ENCODE data around the gene B4GALNT3. TPM values are rescaled to one million over a fixed set of nuclear protein-coding genes. Genes with fewer than 3 reads are reported as not detected.

Gene B4GALNT3
- total and polyA plus RNA-seq, 2 of the 13 experiments (the other 11 are each of a cell fraction or from before 2014, with no cell fraction given) = 3.2 to 4.4 TPM

GRCh38 chr12:530821-531220, 71.1 kb downstream of the B4GALNT3 start (continued):
- TF ChIP-seq TRAFD1 (CRISPR knock-in tag; IDR thresholded peaks at IDR 0.05; ENCODE audit: borderline replicate concordance) (no peak), ZNF776 (CRISPR knock-in tag; IDR thresholded peaks at IDR 0.05) (no peak), EZH2 (conservative IDR thresholded peaks at IDR 0.05; ENCODE audit: low read depth, low read length) (no peak), AHR (CRISPR knock-in tag; IDR thresholded peaks at IDR 0.05) (no peak), MXD4 (CRISPR knock-in tag; IDR thresholded peaks at IDR 0.05) (no peak), U2AF1 (optimal IDR thresholded peaks at IDR 0.05; ENCODE audit: low read depth, low read length) (no peak), RAD51 (IDR thresholded peaks at IDR 0.05; ENCODE audit: borderline replicate concordance) (no peak)
- TF ChIP-seq, protein P1, sequence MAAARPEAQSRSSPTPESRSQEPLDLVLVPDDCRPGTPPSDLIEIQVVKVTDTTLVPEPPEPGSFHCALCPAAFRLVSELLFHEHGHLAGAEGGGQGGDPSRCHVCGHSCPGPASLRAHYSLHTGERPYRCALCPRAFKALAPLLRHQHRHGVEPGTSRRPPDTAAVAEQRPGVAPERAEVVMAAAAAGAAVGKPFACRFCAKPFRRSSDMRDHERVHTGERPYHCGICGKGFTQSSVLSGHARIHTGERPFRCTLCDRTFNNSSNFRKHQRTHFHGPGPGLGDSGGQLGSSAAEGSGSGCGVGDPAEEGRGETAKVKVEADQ (CRISPR knock-in tag; IDR thresholded peaks at IDR 0.05; ENCODE audit: borderline replicate concordance) = no peak

- Histone ChIP-seq H3K79me2 (ENCODE audit: insufficient read depth, low read length) (no peaks in the 10 kb centered on the region), H4K20me1 (ENCODE audit: insufficient read depth, low read length) (no peaks in the 10 kb centered on the region), H2AFZ (ENCODE audit: low read length) (no peak overlapping the region), H3K9me3 (ENCODE audit: low read length) (peaks cover 17% of the 10 kb centered on the region; the same call in 1 of the 2 replicates), H3K4me1 (ENCODE audit: insufficient read depth, low read length) (no peaks in the 10 kb centered on the region), H3K9ac (ENCODE audit: insufficient read depth, low read depth, low read length) (no peak overlapping the region), H3K36me3 (replicated peaks in 1 of 2; ENCODE audit: control insufficient read depth in 1 of 2, insufficient read depth in 2 of 2, low read length in 2 of 2) (no peaks in the 10 kb centered on the region), H3K4me3 (replicated peaks in 1 of 3; ENCODE audit: insufficient read depth in 1 of 3, low read depth in 2 of 3, low read length in 3 of 3) (no peak overlapping the region), H3K27ac (ENCODE audit: extremely low read length, insufficient read depth, low read length) (no peak overlapping the region), H3K27me3 (ENCODE audit: control insufficient read depth in 1 of 2, insufficient read depth in 2 of 2, low read length in 2 of 2) (no peaks in the 10 kb centered on the region), H3K4me2 (ENCODE audit: low read depth, low read length) (no peak overlapping the region)
- FAIRE-seq (no peak), ATAC-seq (no peak), DNase-seq (ENCODE audit: low spot score) (no peak)
- TF ChIP-seq ZNF556 (CRISPR knock-in tag; IDR thresholded peaks at IDR 0.05; ENCODE audit: borderline replicate concordance) (no peak), ZNF354B (CRISPR knock-in tag; IDR thresholded peaks at IDR 0.05) (no peak), ZNF572 (CRISPR knock-in tag; IDR thresholded peaks at IDR 0.05) (no peak), ZNF558 (CRISPR knock-in tag; IDR thresholded peaks at IDR 0.05; ENCODE audit: borderline replicate concordance) (no peak), SMC3 (IDR thresholded peaks at IDR 0.05; ENCODE audit: low read length) (no peak), ZBTB8A (CRISPR knock-in tag; IDR thresholded peaks at IDR 0.05; ENCODE audit: borderline replicate concordance, low read depth) (no peak), FOXO1 (CRISPR knock-in tag; IDR thresholded peaks at IDR 0.05) (no peak)
- TF ChIP-seq, protein P2, sequence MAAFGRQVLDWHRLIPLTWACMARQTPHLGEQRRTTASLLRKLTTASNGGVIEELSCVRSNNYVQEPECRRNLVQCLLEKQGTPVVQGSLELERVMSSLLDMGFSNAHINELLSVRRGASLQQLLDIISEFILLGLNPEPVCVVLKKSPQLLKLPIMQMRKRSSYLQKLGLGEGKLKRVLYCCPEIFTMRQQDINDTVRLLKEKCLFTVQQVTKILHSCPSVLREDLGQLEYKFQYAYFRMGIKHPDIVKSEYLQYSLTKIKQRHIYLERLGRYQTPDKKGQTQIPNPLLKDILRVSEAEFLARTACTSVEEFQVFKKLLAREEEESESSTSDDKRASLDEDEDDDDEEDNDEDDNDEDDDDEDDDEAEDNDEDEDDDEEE (CRISPR knock-in tag; IDR thresholded peaks at IDR 0.05) = no peak
- ChIA-PET CTCF (ENCODE audit: low intra/inter-chr PET ratio, low total read pairs) (no interaction called here), POLR2A (no interaction called here)
- intact Hi-C loops (cut with micrococcal nuclease; ENCODE audit: unreplicated experiment) = no loop called here
- in situ Hi-C loops (cut with HindIII; ENCODE audit: extremely low pct_ligation_motif_present, low pct_unique_long_range_greater_than_20kb) = no loop called here
- WGBS (ENCODE audit: low lambda C conversion rate) = 19% methylated on average over 3 of the region's 3 CpGs
- BruUV-seq (replicated peaks) = no TSS peak
These were observed 72.3 kb downstream of the B4GALNT3 start for GRCh38 chr12:531951-532585.
